HG02588 (cell line): ENCODE results near the gene LYST.
"Not testable (repeated sequence)": the region's sequence is repeated elsewhere in the genome, so short reads cannot be mapped to it uniquely, and the experiment has no call there.

Experiments used
- ATAC-seq: cut with Tn5 transposase; IDR thresholded peaks from one replicate; pipeline ENCODE4 v1.9.1; 2021; ENCODE audit warnings: mild to moderate bottlenecking, moderate library complexity; ENCODE audit not compliant: unreplicated experiment

Gene LYST

DNA sequence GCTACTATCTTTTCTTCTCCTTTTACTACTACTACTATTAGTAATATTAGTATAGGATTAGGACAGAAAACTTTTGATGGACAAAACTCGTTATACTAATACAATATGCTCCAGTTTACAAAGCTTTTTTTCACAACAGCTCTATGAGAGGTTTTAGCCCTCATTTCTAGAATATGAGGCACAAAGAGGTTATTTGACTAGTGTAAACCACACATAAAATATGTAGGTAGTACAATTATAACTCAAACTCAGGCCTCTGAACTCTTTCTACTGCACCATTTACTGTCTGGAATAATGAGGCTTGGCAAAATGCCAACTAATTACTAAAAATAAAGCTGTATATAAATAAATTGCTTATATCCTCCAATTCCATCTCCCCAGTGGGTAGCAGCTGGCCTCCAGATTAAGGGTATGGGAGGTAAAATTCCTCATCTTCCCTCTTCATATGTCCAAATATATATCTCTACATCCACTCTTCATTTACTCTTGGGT lies 99.9 kb downstream of the LYST start:
- ATAC-seq: no peak

DNA sequence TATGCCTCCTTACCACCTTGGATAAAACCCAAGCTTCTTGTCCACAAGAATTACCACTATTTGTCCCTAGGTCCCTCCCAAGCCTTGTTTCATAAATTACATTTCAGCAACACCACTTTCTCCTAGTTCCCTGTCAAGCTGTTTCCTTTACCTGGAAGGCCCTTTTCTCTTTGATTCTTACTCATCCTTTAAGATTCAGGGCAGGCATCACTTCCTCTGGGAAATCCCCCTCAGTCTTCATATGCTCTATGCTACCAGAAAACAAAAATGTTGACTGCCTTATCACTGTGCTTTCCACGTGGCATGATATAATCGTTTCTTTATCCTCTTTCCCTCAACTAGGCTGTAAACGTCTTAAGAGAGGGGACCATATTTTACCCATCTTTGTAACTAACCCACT lies 102.7 kb downstream of the LYST start:
- ATAC-seq: peak; percentile 55

DNA sequence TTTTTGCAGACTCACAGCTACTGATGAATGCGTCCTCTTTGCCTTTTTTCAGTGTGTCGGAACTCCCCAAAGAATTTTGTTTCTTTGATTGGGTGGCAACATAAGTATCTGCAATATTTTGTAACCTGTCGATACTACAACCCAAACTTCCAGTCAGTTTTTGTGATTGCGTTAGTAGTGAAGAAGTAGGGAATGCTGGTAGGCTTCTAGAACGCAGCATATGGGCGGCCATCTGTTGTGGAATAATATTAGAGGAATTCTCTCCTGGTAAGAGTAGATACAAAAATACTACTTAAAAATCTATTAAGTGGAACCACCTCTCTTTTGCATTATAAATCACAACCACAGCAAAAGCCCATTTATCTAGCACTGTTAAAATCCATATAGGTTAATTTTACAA lies 107.4 kb downstream of the LYST start:
- ATAC-seq: no peak

DNA sequence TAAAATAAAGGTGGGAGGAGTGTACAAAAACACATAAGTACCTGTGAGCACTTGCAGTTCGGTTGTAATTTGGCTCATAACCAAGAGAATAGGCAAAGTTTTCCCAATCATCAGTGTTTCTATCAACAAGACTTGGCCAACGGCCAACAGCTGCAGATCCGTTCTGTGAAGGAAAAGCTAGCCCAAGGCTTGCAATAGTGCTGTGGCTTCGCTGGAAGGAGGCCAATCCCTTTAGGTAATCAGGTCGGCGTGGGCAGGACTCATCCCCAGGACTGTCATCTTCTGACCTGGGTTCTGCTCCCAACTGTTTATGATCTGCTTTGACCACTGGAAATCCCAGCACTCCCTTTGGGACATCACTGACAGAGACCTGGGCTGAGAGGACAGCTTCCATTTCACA lies 107.8 kb downstream of the LYST start:
- ATAC-seq: no peak

GRCh38 chr1:235757587-235758096 lies 109.1 kb downstream of the LYST start:
- no peak for ATAC-seq

DNA sequence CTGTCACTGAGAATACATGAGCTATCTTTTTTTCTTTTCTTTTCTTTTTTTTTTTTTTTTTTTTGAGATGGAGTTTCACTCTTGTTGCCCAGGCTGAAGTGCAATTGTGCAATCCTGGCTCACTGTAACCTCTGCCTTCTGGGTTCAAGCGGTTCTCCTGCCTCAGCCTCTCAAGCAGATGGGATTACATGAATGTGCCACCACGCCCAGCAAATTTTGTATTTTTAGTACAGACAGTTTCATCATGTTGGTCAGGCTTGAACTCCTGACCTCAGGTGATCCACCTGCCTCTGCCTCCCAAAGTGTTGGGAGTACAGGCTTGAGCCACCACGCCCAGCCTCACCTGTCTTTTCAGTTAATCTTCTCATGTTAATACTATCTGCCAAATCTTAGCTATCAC lies 112.5 kb downstream of the LYST start:
- not testable (repeated sequence) for ATAC-seq

GRCh38 chr1:235749755-235750300 lies 116.9 kb downstream of the LYST start:
- ATAC-seq: no peak

DNA sequence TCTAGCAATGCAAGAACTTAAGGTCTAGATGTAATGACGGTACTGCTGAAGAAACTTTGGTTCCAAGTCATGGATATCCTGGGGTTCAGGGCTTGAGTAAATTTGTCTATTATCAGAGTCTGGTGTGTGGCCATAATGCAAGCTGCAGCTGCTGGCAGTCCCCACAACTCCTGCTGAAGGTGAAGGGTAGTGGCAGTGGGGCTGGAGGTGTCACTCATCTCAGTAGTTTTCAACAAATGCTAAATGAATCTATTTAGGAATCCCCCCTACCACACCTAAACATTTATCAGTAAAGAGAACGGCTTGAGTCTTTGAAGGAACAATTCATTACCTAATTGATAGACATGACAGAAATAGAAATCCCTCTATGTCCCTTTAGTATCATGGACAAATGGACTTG lies 118.0 kb downstream of the LYST start:
- ATAC-seq: no peak

DNA sequence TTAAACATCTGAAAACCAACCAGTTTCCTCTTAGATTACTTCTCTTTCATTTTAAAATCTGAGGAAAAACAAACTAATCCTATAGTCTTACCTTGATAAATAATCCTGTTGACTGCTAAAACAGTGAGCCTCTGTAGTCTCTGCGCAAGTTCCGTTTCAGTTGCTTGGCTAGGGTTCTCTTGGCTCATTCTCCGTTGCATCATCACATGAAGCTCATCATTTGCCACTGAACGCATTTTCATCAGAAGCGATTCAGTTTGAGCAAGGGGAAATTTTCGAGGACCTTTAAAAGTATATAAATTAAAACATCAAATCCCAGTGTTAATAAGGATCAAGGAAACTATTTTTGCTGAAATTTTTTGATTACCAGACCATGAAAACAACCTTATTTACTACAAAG lies 120.5 kb downstream of the LYST start:
- no peak for ATAC-seq

DNA sequence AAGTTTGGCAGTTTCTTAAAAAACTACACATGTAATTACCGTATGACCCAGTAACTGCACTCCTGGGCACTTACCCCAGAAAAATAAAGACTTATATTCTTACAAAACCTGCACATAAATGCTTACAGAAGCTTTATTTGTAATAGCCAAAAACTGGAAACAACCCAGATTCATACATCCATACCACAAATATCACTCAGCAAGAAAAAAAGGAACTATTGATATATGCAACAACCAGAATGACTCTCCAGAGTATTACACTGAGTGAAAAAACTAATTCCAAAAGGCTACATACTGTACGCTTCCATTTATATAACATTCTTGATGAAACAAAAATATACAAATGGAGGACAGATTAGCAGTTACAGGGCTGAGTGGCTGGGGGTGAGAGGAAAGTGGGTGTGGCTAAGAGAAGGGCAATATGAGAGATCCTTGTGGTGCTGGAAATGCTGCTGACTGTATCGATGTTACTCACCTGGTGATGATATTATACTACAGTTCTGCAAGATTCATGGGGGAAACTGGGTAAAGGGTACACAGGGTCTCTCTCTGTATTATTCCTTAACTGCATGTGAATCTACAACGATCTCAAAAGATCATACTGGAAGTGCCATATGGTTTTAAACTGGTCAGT lies 121.1 kb downstream of the LYST start:
- ATAC-seq: no peak

DNA sequence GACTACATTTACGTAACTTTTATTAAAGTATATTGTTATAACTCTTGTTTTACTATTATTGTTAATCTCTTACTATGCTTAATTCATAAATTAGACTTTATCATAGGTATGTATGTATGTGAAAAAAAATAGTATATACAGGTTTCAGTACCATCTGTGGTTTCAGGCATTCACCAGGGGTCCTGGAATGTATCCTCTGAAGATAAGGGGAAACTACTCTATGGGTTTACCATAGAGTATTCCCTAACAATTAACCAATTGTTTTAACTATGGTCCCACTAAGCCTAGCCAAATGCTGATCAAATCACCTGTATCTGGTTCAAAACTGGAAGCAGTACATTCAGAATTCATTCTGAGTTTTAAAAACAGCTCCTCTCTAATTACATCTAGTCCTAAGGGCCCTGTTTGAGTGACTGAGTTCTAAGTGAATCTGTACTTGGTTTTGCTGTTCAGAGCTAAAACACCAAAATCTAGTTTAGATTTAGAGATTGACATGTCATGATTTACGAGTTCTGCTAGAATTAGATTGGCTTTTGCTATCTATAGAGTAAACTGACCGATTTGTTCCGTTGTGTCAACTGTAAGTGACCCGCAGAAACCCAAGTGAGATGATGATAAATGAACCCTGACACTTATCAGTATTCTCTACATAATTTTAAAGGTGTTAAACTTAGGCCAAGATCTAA lies 123.6 kb downstream of the LYST start:
- ATAC-seq: no peak

DNA sequence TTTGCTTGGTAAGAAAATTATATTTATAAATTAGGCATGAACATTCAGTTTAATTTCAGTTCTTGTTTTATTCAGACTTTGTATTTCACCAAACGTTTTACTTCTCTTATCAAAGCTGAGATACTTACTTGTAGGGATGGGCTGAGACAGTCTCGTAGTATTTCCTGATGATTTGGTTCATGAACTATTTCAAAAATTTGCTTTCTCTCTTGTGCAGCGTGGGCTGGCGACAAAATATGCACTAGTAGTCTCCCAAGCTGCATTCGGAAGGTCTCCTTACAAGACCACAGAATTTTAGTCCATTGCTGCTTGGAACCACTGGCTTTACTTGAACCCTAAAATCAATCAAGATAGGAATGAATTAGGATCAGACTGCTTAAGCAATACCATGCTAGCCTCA lies 125.4 kb downstream of the LYST start:
- ATAC-seq: no peak

DNA sequence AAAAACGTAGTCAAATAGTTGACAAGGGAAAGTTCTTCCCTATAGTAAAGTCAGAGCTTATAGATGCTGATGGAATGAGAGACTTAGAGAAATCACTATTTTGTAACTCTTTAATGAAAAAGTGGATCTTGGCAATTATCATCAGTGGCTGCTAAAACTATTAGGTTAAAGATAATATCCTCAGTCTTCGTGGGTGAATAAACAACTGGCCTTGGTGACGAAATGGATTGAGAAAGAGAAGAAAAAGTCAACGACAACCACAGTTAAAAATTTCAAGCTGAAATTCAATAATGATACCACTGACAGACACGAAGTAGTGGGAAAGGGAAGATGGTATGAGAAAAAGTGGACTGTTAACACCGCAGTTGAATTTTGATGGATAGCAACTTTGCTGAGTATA lies 127.1 kb downstream of the LYST start:
- no peak for ATAC-seq

- no peak for ATAC-seq
Observed at GRCh38 chr1:235739124-235739523, 127.6 kb downstream of the LYST start.

DNA sequence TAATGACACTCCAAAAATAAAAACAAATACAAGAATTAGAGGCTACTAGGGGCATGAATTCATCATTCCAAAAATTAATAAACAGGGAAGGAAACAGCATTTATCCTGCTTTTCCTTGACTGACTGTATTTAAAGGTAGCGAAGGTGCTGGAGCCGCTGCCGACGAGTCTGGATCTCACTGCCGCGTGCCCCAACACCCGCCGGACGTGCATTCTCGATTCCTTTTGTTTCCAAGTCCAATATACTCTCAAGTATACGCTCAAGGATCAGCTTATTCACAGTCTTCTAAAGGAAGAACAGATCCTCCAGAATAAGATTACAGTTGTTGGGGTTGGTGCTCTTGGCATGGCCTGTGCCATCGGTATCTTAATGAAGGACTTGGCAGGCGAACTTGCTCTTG lies 129.0 kb downstream of the LYST start:
- ATAC-seq: no peak

DNA sequence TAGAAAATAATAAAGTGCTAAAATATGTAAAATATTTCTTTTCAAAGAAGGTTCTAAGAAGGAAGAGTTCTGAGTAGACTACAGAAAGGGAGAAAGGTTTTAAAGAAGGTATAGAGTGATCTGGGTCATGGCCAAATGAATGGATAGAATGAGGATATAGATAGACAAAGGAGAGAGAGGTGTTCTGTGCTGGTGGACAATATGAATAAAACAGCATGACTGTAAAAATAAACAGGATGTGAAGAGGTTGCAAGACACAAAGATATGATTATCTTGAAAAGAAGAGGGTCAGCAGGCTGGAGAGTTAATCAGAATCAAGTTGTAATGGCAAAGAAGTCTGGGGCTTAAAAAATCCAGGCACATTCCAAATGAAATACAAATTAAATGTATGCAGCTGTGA lies 130.4 kb downstream of the LYST start:
- ATAC-seq: no peak

GRCh38 chr1:235735621-235736020 lies 131.1 kb downstream of the LYST start:
- no peak for ATAC-seq

- ATAC-seq: no peak
Observed at GRCh38 chr1:235734335-235734734, 132.4 kb downstream of the LYST start.

- ATAC-seq: no peak
Observed at GRCh38 chr1:235730007-235730406, 136.7 kb downstream of the LYST start.

DNA sequence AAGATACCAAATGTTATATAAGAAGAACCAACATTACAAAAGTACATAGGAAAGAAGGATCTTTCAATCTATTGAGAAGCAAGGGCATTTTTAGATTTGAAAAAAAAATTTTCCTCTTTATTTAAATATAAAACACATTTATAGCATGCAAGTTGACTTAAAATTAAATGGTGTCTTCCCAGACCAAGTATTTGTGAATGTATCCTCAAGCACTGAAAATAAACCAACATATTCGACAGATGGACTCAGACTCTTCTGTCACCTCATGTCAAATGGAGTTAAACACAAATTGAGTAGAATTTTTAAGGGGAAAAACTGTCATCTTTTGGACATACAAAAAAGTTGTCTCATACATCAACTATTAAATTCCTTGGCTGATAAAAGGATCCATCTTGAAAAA lies 140.1 kb downstream of the LYST start:
- ATAC-seq: no peak

GRCh38 chr1:235725434-235725833 lies 141.3 kb downstream of the LYST start:
- no peak for ATAC-seq

GRCh38 chr1:235724730-235725129 lies 142.0 kb downstream of the LYST start:
- ATAC-seq: no peak
